ENCODE results near the gene COL4A6. TPM values are rescaled to one million over a fixed set of nuclear protein-coding genes. Genes with fewer than 3 reads are reported as not detected.
"Not testable (repeated sequence)": the region's sequence is repeated elsewhere in the genome, so short reads cannot be mapped to it uniquely, and the experiment has no call there.

COL4A6 gene
- 10 to 100 TPM in 2 of 3 donors, 1 to 10 TPM in 1; 6.9 to 13.9 (median 10.7) TPM for total RNA-seq

DNA sequence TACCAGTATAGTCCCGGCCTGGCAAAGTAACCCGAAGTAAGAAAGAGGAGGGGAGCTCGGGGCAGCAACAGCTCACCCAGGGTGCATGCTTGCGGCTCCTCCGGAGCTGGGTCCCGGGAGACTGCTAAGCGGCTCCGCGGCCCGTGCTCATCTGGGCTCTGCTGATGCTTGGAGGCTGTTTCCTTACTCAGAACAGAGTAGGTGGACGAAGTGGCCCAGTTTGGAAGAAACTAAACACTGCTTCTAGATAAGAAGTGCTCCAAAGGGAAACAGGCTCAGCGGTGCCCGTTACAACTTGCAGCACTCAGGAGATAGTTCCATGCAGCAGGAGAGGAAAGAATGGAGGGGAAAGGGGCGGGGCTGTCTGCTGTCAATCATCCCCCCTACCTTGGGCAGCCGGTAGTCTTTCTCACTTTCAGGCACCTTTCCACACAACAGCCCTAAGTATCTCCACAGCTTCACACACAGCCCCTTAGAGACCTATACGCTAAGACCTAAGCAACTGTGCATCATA lies at the start of gene COL4A6:
Gene COL4A6, minus strand, starts transcription at position 313 of the 514 bp plus-strand sequence. Its CDS starts 226 bp downstream, at position 87.
- Histone ChIP-seq H3K27ac (peak within 1 kb of the TSS in 1 of 2 donors; percentile 57), H3K36me3 (no peaks in the 10 kb centered on the region), H3K4me1 (no peaks in the 10 kb centered on the region), H3K4me3 (peak within 1 kb of the TSS; percentile 43 to 63 (median 54)), H3K9me3 (no peaks in the 10 kb centered on the region), H3K27me3 (peaks cover 0 to 63% of the 10 kb centered on the region in 2 donors)
- intact Hi-C loops (cut with DNase I; ENCODE audit: low total_unique reads): no loop called here
- TF ChIP-seq POLR2A (IDR thresholded peaks at IDR 0.05): no peak
- TF ChIP-seq, protein P1, sequence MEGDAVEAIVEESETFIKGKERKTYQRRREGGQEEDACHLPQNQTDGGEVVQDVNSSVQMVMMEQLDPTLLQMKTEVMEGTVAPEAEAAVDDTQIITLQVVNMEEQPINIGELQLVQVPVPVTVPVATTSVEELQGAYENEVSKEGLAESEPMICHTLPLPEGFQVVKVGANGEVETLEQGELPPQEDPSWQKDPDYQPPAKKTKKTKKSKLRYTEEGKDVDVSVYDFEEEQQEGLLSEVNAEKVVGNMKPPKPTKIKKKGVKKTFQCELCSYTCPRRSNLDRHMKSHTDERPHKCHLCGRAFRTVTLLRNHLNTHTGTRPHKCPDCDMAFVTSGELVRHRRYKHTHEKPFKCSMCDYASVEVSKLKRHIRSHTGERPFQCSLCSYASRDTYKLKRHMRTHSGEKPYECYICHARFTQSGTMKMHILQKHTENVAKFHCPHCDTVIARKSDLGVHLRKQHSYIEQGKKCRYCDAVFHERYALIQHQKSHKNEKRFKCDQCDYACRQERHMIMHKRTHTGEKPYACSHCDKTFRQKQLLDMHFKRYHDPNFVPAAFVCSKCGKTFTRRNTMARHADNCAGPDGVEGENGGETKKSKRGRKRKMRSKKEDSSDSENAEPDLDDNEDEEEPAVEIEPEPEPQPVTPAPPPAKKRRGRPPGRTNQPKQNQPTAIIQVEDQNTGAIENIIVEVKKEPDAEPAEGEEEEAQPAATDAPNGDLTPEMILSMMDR (IDR thresholded peaks at IDR 0.05): no peak
- DNase-seq (ENCODE audit: low spot score in 2 of 2): no peak

DNA sequence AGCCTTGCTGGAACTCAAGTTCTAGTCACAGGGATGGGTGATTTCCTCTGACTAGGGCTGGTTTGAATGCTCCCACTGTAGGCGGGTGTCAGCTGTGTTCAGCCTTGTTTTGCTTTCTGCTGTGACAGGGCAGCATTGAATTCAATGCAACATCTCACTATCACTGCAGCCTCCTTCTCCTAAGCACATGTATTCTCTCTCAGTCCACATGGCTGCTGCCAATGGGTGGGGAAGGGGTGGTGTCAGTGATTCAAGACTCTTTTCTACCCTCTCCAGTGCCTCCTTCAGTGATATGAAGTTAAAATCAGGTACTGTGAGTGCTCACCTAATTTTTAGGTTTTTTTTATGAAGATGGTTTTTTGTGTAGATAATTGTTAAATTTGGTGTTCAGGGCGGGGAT lies 47.7 kb upstream of the COL4A6 start:
- TF ChIP-seq, protein P1 (IDR thresholded peaks at IDR 0.05): no peak
- no peak for TF ChIP-seq POLR2AphosphoS5 (IDR thresholded peaks at IDR 0.05)
- no peak for TF ChIP-seq POLR2A (IDR thresholded peaks at IDR 0.05)
- Histone ChIP-seq H3K27me3 (peaks cover 0 to 4% of the 10 kb centered on the region in 2 donors), H3K9me3 (peaks cover 9 to 11% of the 10 kb centered on the region in 2 donors), H3K36me3 (no peaks in the 10 kb centered on the region), H3K4me3 (no peak overlapping the region), H3K27ac (no peak overlapping the region), H3K4me1 (no peaks in the 10 kb centered on the region)
- no peak for DNase-seq (ENCODE audit: low spot score in 2 of 2)
- intact Hi-C loops (cut with DNase I; ENCODE audit: low total_unique reads): no loop called here

DNA sequence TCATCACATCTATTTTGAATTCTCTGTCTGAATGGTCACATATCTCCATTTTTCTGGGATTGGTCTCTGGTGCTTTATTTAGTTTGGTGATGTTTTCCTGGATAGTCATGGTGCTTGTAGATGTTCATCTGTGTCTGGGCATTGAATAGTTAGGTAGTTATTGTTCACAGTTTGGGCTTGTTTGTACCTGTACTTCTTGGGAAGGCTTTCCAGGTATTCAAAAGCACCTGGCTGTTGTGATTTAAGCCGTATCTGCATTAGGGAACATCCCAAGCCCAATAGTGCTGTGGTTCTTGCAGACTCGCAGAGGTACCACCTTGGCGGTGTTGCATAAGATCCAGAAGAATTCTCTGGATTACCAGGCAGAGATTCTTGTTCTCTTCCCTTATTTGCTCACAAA lies 46.0 kb upstream of the COL4A6 start:
- Histone ChIP-seq H3K27ac (no peak overlapping the region), H3K9me3 (peaks cover 16 to 17% of the 10 kb centered on the region in 2 donors), H3K4me3 (no peak overlapping the region), H3K4me1 (no peaks in the 10 kb centered on the region), H3K36me3 (no peaks in the 10 kb centered on the region), H3K27me3 (no peaks in the 10 kb centered on the region)
- TF ChIP-seq POLR2A (IDR thresholded peaks at IDR 0.05): no peak
- no peak for TF ChIP-seq POLR2AphosphoS5 (IDR thresholded peaks at IDR 0.05)
- TF ChIP-seq, protein P1 (IDR thresholded peaks at IDR 0.05): no peak
- intact Hi-C loops (cut with DNase I; ENCODE audit: low total_unique reads): no loop called here
- no peak for DNase-seq (ENCODE audit: low spot score in 2 of 2)

DNA sequence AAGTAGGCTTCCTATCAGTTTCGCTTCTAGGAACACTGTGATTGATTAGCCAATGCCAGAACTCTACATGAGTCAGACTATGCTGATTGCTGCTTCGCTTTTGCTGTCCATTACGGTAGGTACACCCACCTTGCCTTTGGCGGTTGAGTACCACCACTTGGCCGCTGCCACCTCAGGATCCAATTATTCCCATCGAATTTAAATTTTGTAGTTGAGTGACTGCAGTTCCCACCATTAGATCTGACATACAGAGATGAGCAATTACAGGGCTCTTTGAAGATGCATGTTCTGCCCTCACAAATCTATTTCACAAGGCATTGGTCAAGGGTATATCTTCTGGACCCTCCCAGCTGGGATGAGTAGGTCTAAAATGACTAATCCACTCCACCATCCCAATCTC lies 43.3 kb upstream of the COL4A6 start:
- intact Hi-C loops (cut with DNase I; ENCODE audit: low total_unique reads); H3K4me1 ChIP-seq; DNase-seq (ENCODE audit: low spot score in 2 of 2); H3K4me3 ChIP-seq; H3K27me3 ChIP-seq; H3K27ac ChIP-seq; H3K36me3 ChIP-seq: not testable (repeated sequence)
- peaks cover 16 to 17% of the 10 kb centered on the region in 2 donors for H3K9me3 ChIP-seq

DNA sequence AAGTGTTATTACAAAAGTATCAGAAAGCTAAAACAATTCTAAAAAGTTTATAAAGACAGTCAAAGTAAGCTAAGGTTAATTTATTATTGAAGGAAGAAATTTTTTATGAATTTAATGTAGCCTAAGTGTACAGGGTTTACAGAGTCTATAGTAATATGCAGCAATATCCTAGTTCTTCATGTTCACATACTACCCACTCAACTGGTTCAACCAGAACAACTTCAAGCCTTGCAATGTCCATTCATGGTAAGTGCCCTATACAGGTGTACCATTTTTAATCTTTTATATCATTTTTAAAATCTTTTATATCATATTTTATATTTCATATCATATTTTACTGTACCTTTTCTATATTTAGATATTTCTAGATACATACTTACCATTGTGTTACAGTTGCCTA lies 35.8 kb upstream of the COL4A6 start:
- Histone ChIP-seq H3K27ac (no peak overlapping the region), H3K9me3 (peaks cover 0 to 10% of the 10 kb centered on the region in 2 donors), H3K27me3 (peaks cover 0 to 3% of the 10 kb centered on the region in 2 donors), H3K4me3 (no peak overlapping the region), H3K36me3 (no peaks in the 10 kb centered on the region), H3K4me1 (no peaks in the 10 kb centered on the region)
- no peak for DNase-seq (ENCODE audit: low spot score in 2 of 2)
- intact Hi-C loops (cut with DNase I; ENCODE audit: low total_unique reads): no loop called here
- TF ChIP-seq POLR2A (IDR thresholded peaks at IDR 0.05) (no peak), POLR2AphosphoS5 (IDR thresholded peaks at IDR 0.05) (no peak)
- TF ChIP-seq, protein P1 (IDR thresholded peaks at IDR 0.05): no peak

DNA sequence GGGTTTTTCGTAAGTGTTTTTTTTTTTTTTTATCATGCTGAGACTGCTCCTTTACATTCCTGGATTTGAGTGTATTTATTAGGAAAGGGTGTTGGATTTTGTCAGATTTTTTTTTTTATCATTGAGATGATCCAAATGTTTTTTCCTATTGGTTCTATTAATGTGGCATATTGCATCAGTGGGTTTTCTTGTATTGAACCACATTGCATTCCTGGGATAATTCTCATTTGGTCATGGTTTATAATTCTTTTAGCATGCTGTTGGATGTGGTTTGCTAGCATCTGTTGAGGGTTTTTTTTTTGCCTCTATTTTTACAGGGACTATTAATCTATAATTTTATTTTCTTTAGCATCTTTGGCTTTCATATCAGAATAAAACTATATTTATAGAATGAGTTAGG lies 30.3 kb upstream of the COL4A6 start:
- TF ChIP-seq POLR2AphosphoS5 (IDR thresholded peaks at IDR 0.05): no peak
- TF ChIP-seq, protein P1 (IDR thresholded peaks at IDR 0.05): no peak
- TF ChIP-seq POLR2A (IDR thresholded peaks at IDR 0.05): no peak
- intact Hi-C loops (cut with DNase I; ENCODE audit: low total_unique reads): no loop called here
- Histone ChIP-seq H3K27ac (no peak overlapping the region), H3K4me3 (no peak overlapping the region), H3K27me3 (no peaks in the 10 kb centered on the region), H3K36me3 (no peaks in the 10 kb centered on the region), H3K9me3 (peaks cover 0 to 10% of the 10 kb centered on the region in 2 donors), H3K4me1 (no peaks in the 10 kb centered on the region)
- no peak for DNase-seq (ENCODE audit: low spot score in 2 of 2)

Measured in breast epithelium (tissue), 4 donors.